Stimulated activated CD8-positive, alpha-beta memory T cell treated with anti-CD3 and anti-CD28 coated beads, Interleukin-4, amount 100 ng/mL, for 4 hours (primary cell): ENCODE measurements around the gene IRF5.
"Not testable (repeated sequence)": the region's sequence is repeated elsewhere in the genome, so short reads cannot be mapped to it uniquely, and the experiment has no call there.

ENCODE experiments used
- DNase-seq, 2 donors: peaks; one replicate each; pipeline ENCODE4 v3.0.0-alpha.2; 2020; ENCODE audit warnings: low read depth in 2 of 2, low spot score in 1 of 2

The IRF5 gene

DNA sequence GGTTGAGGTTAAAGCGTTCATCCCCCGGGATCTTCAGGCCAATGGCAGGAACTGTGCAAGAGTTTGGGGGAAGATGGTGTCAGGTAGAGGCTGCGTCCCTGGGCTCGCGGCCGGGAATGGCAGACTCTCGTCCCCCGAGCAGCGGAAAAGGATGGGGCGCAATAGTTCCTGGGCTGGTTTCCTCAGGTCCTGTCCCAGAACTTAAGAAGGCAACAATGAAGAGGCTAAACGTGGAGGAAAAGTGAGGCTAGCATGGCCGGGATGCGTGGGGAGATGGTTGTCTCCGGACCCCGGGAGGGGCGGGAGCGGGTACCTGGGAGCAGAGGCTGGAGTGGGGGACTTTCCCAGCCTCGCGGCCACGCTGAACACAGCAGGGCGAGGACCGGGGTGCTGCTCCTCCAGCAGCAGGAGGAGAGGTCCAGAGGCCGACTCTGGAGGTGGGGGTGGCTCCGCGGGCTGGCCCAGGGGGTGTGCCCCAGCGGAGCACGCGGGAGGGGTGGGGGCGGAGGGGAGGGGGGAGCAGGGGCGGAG is 882 bp downstream of the IRF5 start:
- DNase-seq = no peak

DNA sequence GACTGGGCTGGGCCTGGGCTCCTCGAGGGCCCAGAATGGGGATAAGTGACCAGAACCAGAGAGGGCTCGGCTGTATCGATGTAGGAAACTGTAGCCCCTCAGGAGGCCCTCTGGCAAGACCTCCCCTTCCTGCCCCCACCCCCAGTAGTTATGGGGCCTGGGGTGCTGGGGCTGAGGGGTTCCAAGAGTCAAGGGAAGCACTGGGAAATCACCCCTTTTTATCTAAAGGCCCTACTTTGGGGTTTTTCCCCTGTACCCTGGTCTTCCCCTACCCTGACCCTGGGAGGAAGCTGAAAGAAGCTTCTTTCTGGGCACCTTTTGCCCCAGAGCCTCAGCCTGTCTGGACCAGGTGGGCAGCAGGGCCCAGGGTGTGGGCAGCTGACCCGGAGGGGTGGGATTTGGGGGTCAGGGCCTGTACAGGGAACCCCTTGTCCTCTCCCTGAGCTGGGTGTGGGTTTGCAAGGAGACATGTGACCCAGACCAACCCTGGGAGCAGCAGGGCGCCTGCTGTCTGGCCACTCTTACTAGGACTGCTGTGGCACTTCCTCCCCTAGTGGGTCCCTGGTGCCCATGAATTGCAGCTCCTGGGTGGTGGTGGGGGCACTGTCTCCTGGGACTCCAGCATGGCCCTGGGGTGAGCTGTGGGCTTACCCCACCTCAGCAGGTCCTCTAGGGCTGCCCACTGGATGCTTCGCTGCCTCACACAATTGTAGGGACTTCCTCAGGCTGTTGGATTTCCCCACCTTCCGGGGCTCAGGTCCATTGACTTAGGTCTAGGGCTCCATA is 1.5 kb downstream of the IRF5 start:
- DNase-seq = no peak

DNA sequence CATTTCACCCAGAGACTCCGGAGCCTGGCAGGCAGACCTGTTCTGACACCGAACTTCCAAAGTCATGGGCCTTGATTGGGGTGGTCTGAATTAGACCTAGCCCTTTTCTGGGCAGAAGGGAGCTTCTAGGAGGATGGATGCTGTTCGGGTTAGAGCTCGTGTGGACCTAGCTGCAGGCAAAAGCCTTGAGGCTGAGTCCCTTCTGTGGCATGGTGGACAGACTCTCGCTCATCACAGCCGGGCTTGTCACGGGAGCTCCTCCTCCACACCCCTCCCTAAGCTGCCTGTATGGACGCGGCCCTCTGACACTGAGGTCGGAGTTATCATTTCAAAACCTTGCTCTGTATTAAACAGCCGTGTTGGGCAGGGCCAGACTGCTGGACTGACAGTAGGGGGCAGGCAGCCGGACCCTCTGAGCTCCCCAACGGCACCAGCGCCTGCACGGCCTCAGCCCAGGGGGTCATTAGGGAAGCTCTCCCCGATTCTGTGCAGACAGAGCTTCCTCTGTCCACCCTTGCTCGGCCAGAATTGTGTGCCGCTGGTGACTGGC is 2.2 kb downstream of the IRF5 start:
- no peak for DNase-seq

DNA sequence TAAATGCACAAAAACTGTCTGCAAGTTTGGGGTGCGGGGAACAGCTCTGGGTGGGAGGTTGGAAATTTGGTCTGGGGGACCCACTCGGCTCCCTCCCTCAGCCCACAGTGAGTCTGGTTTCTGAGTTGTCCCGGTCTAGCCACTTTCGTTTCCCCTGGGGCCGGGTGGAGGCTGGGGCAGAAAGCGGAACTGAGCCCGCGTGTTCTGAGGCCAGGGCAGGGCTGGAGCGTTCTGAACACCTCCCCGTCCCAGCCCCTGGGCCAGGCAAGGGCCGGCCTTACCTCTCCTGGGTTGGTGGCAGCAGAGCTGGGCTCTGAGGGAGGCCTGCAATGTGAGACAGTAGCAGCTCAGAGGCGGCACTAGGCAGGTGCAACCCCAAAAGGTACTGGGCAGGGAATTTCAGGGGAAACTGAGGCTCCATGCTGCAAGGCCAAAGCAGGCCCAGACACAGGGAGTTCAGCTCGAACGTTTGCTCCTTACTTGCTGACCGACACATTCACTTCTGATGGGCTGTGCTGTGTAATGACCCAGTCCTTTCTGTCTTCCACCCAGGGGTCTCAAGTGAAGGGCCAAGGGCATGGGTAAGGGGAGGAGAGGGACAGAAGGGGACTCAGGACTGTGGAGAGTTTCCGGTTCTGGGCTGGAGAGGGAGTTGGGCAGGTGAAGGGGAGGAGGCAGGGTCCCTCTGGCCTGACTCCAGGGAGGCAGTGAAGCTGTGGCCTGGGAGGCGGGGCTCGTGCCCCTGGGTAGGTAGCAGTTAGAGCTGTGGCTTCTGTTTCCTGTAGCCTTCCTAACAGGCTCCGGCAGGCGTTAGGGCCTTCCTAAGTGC is 3.0 kb downstream of the IRF5 start:
- no peak for DNase-seq

DNA sequence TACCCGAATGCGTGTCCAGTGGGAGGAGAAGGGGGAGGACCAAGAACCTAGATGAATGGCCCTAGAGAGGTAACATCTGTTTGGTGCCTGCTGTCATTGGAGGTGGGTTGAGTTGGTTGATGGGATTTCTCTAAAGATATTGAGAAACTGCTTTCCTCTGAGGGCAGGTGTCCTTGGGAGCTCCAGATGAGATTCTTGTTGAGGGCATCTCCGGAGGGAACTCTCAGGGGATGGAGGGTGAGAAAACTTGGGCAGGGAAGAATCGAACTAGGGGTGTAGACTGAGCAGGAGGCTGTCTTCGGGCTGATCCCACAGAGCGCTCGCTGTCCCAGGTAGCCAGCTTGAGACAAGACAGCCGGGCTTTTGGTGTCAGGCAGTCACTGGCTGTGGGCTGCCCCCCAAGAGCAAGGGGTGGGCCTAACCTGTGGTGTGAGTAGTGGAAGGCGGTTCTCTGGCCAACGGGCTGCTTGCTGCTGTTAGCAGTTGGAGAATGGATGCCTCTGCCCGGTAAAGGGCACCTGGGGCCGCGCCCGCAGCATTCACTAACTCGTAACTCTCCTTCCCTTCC is 3.7 kb downstream of the IRF5 start:
- DNase-seq = no peak

DNA sequence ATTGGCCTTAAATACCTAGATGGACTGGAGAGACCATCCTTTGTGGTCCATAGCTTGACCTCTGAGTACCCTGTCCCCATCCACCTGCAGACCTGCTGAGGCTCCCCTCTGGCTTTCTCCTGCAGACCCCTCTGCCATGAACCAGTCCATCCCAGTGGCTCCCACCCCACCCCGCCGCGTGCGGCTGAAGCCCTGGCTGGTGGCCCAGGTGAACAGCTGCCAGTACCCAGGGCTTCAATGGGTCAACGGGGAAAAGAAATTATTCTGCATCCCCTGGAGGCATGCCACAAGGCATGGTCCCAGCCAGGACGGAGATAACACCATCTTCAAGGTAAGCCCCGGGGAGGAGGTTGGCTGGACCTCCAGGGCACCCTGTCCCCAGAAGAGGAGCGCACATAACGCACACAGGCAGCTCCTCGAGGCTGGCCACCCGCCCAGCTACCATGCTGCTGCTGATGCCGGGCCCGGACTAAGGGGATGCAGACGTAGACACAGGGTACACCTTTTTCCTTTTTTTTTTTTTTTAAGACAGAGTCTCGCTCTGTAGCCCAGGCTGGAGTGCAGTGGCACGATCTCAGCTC is 4.3 kb downstream of the IRF5 start:
- no peak for DNase-seq

DNA sequence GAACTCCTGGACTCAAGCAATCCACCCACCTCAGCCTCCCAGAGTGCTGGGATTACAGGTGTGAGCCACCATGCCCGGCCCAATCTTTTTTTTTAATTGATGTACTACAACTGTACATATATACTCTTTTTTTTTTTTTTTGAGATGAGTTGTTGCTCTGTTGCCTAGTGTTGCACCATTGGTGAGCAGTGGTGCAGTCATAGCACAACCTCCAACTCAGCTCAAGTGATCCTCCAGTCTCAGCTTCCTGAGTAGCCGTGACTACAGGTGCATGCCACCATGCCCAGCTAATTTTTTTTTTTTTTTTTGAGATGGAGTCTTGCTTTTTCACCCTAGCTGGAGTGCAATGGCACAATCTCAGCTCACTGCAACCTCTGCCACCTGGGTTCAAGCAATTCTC is 5.5 kb downstream of the IRF5 start:
- DNase-seq = not testable (repeated sequence)

DNA sequence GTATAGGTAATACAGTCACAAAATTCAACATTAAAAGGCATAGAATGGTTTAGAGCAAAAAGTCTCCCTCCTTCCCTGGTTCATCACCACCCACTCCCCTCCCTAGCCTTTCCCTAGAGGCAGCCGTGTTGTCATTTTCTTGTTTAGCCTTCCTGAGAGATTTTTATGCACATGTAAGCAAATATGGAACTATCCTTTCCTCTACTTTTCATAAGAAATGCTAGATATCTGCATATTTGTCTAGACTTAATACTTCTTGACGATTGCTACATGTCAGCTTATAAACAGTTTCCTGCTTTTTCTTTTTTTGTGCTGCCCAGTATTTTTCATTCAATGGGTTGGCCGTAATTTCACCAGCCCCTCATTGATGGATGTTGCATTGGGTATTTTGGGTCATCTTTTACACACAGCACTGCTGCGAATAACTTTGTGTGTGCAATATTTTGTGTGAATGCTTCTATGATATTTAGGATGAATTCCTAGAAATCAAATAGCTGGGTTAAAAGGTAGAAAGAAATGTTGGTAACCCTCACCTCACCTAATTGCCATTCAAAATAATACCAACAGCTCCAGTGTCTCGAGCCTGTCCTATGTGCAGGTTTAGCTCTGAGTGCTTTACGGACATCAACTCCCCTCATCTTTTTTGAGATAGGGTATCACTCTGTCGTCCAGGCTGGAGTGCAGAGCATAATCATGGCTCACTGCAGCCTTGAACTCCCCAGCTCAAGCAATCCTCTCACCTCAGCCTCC is 6.9 kb downstream of the IRF5 start:
- DNase-seq = no peak

DNA sequence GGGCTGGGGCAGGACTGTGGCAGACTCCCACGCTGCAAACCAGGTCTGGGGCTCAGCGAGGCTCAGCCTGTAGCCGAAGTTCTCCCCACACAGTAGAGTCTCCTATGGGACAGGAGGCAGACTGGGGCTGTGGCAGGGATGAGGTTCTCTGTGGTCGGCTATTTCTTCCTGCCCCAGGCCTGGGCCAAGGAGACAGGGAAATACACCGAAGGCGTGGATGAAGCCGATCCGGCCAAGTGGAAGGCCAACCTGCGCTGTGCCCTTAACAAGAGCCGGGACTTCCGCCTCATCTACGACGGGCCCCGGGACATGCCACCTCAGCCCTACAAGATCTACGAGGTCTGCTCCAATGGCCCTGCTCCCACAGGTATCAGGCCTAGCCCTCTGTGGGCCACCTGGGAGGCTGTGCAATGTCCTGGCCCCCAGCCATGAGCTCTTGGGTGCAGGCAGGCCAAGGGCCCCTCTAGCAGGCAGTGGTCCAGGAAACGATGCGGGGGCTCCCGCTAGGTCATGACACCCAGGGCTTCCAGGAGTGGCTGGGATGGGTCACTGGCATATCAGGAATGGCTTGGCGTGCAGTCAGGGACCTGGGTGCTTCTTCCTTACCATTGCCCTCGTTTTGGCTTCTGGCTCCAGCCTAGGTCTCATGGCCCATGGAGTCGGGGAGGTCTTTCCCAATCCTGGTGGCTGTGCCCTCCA is 8.1 kb downstream of the IRF5 start:
- DNase-seq = no peak

DNA sequence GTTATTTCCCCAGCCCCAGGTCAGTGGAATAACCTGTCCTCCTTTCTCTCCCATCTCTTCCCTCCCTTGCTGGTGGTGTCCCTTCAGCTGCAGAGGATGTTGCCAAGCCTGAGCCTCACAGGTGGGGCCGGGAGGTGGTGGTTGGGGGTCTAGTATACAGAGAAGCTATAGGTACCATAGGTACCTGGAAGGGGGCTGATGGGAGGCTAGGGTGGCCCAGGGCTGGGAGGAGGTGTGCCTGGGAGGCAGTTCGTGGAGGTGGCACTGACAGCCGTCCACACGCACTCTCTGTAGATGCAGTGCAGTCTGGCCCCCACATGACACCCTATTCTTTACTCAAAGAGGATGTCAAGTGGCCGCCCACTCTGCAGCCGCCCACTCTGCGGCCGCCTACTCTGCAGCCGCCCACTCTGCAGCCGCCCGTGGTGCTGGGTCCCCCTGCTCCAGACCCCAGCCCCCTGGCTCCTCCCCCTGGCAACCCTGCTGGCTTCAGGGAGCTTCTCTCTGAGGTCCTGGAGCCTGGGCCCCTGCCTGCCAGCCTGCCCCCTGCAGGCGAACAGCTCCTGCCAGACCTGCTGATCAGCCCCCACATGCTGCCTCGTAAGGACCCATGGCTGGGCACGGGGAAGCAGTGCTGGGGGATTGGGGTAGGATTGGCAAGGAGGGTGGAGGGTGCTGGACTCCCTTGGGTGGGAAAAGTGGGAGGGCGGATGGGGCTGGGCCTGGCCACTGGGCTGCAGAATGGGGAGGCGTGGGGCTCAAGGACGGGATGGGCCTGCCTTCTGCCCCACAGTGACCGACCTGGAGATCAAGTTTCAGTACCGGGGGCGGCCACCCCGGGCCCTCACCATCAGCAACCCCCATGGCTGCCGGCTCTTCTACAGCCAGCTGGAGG is 9.5 kb downstream of the IRF5 start:
- no peak for DNase-seq

DNA sequence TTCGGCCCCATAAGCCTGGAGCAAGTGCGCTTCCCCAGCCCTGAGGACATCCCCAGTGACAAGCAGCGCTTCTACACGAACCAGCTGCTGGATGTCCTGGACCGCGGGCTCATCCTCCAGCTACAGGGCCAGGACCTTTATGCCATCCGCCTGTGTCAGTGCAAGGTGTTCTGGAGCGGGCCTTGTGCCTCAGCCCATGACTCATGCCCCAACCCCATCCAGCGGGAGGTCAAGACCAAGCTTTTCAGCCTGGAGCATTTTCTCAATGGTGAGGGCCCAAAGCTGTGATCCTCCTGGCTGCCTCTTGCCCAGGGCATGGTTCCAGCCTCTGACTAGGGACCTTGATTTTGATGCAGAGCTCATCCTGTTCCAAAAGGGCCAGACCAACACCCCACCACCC is 10.1 kb downstream of the IRF5 start:
- DNase-seq = no peak

DNA sequence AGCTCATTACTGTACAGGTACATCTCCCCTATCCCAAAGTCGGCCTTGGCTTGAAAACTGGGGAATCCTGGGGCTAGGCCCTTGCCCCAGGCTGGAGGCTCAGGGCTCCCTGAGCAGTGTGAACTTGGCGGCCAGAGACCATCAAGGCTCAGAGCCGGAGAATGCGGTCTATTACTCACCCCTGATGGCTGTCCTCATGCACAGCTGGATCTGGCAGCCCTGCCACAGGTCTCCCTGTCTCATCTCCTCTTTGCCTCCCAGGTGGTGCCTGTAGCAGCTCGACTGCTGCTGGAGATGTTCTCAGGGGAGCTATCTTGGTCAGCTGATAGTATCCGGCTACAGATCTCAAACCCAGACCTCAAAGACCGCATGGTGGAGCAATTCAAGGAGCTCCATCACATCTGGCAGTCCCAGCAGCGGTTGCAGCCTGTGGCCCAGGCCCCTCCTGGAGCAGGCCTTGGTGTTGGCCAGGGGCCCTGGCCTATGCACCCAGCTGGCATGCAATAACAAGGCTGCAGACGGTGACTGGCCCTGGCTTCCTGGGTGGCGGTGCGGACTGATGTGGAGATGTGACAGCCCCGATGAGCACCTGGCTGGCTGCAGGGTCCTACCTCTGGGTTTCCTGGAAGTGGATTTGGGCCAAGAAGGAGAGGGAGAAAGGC is 10.7 kb downstream of the IRF5 start:
- no peak for DNase-seq

DNA sequence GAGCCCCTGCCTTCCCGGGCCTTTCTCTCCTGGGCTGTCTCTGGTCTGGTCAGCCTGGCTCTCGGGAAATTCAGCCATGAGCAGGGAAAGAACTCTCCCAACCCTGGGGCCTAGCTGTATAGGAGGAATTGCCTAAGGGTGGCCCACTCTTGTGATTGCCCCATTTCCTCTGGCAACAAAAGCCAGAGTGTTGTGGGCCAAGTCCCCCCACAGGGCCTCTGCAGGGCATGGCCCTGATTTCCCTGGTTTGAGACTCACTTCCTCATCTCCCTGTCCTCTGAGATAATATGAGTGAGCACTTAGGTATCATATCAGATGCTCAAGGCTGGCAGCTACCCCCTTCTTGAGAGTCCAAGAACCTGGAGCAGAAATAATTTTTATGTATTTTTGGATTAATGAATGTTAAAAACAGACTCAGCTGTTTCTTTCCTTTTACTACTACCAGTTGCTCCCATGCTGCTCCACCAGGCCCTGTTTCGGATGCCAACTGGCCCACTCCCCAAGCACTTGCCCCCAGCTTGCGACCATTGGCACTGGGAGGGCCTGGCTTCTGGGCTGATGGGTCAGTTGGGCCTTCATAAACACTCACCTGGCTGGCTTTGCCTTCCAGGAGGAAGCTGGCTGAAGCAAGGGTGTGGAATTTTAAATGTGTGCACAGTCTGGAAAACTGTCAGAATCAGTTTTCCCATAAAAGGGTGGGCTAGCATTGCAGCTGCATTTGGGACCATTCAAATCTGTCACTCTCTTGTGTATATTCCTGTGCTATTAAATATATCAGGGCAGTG is 11.4 kb downstream of the IRF5 start:
- DNase-seq = no peak

DNA sequence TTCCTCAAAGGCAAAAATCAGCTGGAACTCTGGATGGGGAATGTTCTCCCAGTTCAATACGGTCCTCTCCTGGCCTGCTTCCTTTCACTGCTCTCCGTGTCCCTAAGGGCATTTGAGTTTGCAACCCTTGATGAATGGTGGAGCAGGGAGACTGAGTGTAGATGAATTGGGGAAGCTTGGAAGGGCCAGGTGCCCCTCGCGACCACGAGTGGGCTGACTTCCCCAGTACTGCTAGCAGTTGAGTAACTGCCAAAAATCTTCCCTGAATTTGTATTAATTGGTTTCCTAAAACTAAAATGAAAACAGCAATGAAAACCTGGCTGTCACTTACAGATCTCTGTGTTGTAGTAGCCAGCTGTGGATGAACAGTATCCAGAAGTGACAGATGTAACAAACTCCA is 13.6 kb downstream of the IRF5 start:
- no peak for DNase-seq

DNA sequence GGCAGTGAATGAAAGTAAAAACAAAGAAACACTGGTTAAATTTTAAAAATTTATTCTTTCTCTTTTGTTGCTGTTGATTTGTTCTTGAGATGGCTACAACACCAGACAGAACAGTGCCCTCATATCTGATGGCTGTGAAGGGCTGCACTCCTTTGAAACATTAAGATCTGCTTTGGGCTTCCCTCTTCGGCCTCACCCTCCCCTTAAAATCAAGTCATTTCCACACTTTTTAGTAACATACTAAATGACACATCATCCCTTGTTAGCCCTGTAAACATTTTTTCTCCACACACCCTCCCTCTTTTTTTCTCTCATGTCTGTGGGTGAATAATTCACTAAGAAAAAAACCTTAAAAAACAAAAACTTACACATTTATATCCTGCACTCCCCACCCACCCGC is 16.4 kb downstream of the IRF5 start:
- no peak for DNase-seq

DNA sequence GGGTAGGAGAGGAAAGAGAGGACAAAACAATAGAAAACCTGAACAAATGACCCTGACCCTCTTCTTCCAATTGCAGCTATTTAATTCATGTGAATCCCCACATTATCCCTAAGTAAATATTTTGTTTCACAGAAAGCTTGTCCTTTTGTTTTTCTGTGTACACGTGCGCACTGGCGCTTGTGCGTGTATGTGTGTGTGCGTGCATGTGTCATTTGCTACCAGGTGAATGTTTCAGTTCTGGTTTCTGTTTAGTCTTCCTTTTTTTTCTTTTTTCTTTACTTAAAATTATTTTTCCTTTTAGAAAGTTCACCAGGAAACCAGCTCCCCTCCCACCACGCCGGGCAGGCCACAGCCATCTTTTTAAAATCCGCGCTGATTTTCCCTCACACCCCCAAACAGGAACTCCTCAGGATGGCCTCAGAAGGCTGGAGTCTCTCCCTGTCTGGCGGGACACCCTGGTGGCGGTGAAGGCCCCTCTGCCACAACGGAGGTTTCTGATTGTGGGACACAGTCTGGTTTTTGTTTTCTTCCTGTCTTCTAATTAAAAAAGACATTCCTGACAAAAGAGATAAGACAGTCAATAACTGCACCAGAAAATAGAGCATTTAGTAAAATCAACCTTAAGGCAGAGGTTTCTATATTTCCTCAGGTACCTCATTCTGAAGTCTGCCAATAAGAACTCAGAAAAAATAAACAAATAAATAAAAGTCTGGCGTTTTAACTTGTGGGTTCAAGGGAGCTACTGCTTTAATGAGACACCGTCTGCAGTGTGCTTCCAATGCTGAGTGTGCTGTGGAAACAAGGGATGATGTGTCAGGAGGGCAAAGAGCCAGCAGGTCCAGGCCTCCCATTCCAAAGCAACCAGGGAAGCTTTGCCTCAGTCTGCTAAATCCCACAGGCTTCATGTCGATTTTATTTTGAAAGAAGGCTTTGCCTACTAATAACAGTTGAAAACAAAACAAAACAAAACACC is 17.4 kb downstream of the IRF5 start:
- DNase-seq = no peak

DNA sequence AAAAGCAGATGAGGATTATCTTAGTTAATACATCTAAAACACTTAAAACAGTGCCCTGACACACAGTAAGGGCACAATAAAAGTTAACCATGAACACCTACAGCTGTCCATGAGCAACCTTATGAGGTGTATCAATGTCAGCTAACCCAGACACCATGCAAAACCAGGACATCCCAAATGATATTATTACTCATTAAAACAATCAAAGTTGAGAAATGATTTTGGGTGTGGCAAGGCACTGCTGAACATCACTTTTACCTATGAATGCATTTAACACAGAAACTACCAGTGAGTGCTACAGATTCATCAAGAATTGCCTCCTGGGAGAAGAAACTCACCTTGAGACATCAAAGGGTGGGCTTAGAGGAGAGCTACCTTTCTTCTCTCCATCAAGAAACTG is 18.3 kb downstream of the IRF5 start:
- no peak for DNase-seq
